GM19238 (cell line): ENCODE measurements around the gene LMBRD2.
"Not testable (repeated sequence)": the region's sequence is repeated elsewhere in the genome, so short reads cannot be mapped to it uniquely, and the experiment has no call there.

Source experiments
- DNase-seq: peaks from one replicate; pipeline ENCODE4 v3.0.0; 2011; ENCODE audit warnings: low spot score; ENCODE audit not compliant: insufficient read length

The LMBRD2 gene

DNA sequence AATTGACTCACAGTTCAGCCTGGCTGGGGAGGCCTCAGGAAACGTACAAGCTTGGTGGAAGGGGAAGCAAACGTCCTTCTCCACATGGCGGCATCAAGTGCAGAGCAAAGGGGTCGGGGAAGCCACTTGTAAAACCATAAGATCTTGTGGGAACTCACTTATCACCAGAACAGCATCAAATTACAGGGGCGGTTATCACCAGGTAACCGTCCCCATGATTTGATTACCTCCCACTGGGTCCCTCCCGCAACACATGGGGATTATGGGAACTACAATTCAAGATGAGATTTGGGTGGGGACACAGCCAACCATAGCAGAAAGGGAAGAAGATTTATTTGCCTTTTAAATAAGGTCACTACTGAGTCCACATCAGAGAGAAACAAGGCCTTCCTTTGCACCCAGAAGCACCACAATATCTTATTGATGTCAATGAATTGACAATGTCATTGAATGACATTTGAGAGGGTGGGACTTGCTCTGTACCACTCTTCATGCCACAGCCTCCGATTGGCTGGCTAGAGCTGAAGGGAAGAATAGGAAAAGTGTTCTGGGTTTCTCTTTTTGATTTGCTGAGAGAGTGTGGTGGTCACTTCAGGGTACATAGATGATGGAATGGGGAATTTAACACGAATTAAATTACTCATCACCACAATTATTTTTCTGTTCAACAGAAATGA is 11.3 kb upstream of the LMBRD2 start:
- DNase-seq, result no peak

DNA sequence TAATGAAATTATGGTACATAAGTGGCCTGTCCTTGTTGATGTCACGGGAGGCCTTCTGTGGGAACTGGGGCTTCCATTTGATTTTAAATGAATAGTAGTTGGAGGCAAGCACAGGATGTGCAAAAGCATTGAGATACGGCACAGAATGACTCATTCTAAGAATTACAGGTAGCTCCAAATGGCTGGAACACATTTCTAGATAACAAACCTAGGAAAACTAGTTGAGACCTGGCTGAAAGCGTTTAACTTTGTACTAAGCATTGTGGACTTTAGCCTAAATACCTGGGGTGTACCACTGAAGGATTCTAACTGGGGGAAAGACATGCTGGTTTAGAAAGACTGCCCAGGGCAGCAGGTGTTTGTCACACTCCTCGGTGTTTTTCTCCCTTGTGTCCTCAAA is 9.7 kb upstream of the LMBRD2 start:
- no peak for DNase-seq

DNA sequence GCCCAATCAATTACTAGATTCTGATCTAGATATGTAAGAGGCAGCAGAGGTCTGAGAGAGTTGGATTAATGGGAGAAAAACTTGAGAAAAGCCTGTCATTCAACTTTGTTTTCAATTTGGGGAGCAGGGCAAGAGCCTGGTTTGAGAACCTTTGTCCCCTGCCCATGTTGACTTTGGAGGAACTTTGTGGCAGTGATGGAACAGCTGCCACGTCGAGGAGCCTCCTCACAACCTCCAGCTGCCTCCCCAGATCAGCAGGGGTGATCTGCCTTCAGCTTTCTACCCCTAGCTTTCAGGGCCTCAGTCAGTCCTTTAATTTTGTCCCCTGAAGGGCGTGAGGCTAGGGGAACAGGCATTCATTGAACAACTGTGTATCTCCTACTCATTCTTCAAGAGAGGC is 8.9 kb upstream of the LMBRD2 start:
- no peak for DNase-seq

- DNase-seq, result no peak
These were observed 6.5 kb upstream of the LMBRD2 start for GRCh38 chr5:36158144-36158543.

- DNase-seq, result no peak
These were observed 4.9 kb upstream of the LMBRD2 start for GRCh38 chr5:36156619-36157018.

- no peak for DNase-seq
These were observed 4.5 kb upstream of the LMBRD2 start for GRCh38 chr5:36156121-36156601.

- no peak for DNase-seq
These were observed 3.6 kb upstream of the LMBRD2 start for GRCh38 chr5:36155291-36155690.

- no peak for DNase-seq
These were observed 2.0 kb upstream of the LMBRD2 start for GRCh38 chr5:36153726-36154125.

GRCh38 chr5:36153298-36153677 is 1.6 kb upstream of the LMBRD2 start:
- no peak for DNase-seq

DNA sequence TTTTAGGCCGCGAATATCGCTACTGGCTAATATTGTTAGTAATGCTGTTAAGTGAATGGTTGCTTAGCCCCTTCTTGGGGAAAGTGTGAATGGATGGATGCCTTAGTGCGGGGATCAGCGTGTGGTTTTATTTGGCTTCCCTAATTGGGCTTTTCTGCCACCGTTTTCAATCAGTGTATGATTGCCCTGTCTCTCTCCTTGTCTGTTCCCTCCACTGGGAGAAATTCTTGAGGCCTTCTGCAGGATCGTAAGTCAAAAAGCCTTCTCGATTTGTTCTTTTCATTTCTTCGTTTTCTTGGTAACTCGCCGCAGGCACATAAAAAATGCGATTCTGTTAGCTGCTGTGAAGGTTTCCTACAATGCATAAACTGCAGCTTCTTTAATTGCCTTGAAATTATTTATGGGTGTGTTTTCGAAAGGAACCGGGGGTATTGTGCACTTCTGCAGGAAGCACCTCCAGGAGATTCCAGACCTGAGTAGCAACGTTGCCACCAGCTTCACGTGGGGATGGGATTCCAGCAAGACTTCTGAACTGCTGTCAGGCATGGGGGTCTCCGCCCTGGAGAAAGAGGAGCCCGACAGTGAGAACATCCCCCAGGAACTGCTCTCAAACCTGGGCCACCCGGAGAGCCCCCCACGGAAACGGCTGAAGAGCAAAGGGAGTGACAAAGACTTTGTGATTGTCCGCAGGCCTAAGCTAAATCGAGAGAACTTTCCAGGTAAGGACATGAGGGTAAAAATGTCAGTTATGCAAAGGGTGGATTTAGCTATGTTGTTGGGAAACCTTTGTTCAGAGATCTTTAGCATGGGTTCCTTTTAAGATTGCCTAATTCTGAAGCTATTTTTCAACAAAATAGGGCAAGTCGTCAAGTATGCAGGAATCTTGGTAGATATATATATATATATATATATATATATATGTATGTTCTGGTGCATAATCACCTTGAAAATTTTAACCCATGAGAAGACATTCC is 924 bp upstream of the LMBRD2 start:
- peak; percentile 1 for DNase-seq

DNA sequence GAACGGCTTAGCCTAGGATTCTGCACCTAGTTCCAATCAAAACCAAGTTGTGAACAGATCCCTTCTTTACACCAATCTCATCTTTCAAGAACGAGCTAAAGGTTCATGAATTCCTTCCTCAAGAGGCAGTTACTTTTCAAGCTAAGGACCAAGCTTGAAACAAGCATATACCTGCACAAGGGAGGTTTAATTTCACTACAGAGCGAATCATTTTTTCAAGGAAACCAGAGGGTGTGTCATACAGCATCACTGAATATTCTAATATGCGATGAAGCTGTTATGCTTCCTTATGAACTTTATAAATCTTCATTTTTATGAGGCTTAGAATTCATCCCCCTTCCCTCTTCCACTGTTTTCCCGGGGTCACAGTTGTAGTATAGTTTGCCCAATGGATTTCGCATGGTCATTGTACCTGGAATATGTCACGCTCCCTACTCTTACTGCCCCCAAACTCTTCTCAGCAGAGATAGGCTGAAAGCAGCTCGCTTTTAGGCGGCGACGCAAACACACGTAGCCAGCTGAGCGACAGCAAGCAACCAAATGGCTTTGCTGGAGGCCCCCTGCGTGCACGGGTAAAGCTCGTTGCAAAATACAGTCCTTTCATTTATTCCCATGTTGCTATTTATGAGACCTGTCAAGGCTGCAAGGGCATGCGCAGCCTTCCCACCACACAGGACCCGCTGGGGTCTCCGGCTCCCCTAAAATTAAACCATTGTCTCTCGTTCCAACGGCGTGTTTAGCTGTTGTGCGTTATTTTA is 832 bp downstream of the LMBRD2 start:
- DNase-seq, result peak; percentile 3

GRCh38 chr5:36147681-36148080 is 4.0 kb downstream of the LMBRD2 start:
- no peak for DNase-seq

- DNase-seq, result no peak
These were observed 5.3 kb downstream of the LMBRD2 start for GRCh38 chr5:36146390-36146789.

GRCh38 chr5:36145311-36145710 is 6.4 kb downstream of the LMBRD2 start:
- DNase-seq, result no peak

- DNase-seq, result no peak
These were observed 12.6 kb downstream of the LMBRD2 start for GRCh38 chr5:36138900-36139683.

GRCh38 chr5:36136581-36136980 is 15.1 kb downstream of the LMBRD2 start:
- no peak for DNase-seq

DNA sequence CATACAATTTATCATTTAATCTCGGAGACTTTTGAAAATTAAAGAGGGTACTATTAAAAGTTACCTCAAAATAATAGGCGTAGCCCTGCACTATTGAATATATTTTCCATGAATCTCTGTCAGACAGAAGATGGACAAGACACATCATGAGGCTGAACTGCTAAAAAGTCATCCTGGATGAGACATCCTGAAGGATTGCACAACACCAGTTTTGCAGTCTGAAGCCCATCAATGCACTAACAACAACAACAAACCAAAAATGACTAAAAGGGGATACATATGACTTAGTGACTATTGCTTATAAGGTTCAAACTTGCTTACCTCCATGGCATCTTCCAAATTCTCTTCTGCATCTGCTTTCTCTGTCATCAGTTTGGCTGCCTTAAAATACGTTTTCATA is 15.7 kb downstream of the LMBRD2 start:
- no peak for DNase-seq

GRCh38 chr5:36133009-36133408 is 18.7 kb downstream of the LMBRD2 start:
- not testable (repeated sequence) for DNase-seq

GRCh38 chr5:36129666-36130065 is 22.0 kb downstream of the LMBRD2 start:
- DNase-seq, result not testable (repeated sequence)

- no peak for DNase-seq
These were observed 22.9 kb downstream of the LMBRD2 start for GRCh38 chr5:36128795-36129194.

GRCh38 chr5:36125868-36126267 is 25.8 kb downstream of the LMBRD2 start:
- DNase-seq, result no peak
